HG03103 (cell line): Measurements from ENCODE around the gene BEND6.

Experiments
- ATAC-seq: cut with Tn5 transposase; IDR thresholded peaks from one replicate; pipeline ENCODE4 v1.9.1; 2021; ENCODE audit warnings: low read depth; ENCODE audit not compliant: unreplicated experiment

The BEND6 gene, protein sequence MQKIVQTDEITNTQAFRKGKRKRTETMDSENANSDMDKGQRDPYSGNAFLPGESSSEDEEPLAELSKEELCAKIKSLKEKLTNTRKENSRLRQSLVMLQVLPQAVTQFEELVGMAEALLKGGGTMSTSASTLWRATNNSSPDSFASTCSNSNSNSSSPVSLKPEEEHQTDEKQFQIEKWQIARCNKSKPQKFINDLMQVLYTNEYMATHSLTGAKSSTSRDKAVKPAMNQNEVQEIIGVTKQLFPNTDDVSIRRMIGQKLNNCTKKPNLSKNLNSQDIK

DNA sequence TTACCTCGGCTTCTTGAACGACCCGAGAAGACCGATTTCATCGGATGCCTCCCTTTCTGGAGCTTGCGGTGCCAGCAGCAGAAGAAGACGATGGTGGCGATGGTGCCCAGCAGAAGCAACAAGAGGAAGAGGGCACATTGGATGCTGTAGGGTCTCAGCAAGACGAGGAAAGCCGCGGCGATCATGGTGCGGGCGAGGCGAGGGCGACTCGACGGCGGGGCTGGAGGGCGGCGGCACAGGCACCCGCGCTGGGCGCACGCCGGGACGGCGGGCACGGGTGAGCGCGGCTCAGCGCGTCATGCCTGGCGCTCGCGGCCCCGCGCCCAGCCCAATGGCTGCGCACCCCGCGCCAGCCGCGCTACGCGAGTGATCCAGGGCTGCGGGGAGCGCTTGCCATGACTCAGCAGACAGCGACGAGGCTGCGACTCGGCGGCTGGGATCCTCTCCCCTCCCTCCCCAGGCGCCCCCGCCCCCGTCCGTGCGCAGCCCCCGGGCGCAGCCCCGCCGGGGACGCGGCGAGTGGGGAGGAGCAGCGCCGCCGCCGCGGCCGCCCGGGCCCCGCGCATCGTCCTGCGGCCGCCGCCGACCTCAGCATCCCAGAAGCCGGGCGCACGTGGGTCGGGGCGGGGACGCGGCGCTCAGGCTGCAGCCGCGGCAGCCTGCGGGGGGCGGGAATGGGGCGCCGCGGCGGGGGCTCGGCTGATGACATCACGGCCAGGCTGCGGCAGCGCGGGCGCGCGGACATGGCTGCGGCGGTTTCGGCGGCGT lies at the start of gene BEND6:
Gene BEND6, plus strand, starts transcription at position 705 of the 768 bp plus-strand sequence. CDS start 26,704 bp downstream, outside the sequence.
- ATAC-seq, result peak; percentile 31

- no peak for ATAC-seq
Measured at GRCh38 chr6:56905378-56905777, 49.5 kb upstream of the BEND6 start.

- ATAC-seq, result no peak
Measured at GRCh38 chr6:56906752-56907151, 48.2 kb upstream of the BEND6 start.

DNA sequence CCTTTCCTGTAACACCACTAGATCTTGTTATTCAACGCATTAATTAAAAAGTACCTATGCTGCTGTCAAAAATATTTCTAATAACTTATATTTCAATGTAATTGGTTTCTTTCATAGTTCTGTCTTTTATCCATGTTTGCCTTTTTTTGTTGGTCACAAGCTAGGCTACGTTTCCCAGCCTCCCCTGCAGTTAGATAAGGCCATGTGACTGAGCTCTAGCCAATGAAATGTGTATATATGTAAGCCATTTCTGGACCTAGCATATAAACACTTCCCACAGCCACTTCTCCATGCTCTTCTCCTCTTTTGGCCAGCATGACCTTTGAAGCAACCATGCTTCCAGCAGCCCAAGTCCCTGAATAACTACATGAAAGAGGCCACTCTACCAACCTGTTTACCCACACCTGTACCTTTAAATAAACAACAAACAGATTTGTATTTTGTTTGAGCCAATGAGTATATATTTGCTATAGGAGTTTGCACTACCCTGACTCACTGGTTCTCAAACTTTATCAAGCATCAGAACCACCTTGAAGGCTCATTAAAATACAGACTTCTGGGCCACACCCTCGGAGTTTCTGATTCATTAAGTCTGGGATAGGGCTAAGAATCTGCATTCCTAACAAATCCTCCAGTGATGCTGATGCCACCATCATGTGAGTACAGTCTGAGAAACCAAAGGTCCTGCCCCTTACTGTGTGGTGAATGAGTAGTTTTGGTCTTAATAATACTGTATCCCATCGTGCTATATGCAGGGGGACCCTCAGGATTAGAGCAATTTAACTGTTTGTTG lies 45.6 kb upstream of the BEND6 start:
- no peak for ATAC-seq

- no peak for ATAC-seq
Measured at GRCh38 chr6:56911847-56912246, 43.1 kb upstream of the BEND6 start.

DNA sequence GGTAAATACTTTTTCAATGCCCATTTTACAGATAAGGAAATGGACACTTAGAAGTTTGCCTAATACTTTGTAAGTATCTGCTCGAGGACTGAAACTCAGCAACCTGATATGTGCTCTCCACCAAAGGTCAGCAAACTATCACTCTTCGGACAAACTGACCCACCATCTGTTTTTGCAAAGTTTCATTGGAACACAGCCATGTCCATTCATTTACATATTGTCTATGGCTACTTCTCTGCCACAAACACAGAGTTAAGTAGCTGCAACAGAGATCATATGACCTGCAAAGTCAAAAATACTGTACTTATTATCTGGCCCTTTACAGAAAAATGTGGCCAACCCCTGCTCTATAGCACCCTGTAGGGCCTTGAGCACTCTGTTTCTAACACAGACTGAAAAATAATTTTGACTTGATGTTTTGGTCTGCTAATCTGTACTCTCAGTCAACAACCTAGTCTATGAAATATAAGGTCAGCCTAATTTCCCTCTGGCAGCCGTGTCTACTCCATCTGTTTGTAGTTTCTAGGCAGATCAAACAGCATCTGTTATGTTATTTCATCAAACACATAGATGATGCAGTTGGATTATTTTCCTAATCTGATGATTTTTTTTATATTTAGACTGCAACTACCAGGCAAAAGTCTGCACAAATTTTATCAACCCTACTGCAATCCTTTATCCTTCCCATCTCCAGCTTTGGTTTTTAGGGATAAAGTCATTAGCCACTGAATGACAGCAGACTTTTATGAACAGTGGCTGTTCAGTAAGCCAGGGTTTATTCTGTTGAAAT lies 41.4 kb upstream of the BEND6 start:
- no peak for ATAC-seq

DNA sequence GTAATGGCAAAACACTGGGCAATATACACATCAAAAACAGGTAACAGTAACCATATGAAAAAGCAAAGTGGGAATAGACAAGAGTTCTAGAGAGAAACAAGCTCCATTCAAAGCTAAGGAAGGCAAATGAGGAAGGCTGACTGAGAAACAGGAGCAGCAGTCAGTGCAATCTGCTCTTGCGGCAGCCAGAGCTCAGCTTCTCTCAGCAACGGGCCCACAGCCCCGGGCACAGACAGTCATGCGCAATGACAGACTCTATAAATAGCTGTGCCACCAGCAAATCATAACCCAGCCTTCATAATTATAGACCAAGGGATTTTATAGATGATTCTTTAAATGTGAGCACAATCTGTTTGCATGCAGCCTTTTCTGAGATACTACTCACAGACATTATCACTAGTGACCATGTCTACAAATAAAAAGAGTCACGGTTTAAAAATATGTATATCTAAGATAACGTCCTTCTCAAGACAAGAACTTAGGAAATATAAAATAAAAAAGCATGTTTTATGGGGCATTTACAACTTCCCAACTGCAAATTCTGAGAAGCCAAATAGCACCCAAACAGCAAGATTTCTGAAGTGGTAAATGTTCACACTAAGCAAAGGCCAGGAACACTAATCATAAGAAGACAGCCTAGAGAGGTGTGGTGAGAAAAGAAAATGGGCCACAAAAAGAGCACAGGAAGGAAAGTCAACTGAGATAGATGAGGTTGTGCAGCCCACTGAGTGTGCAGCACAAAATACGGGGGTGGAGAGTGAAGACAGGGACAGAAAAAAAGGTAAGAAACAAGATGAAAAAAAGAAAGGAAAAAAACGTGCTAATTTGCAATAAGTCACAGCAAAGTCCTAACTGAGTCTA lies 39.9 kb upstream of the BEND6 start:
- peak; percentile 61 for ATAC-seq

- ATAC-seq, result no peak
Measured at GRCh38 chr6:56915832-56916231, 39.1 kb upstream of the BEND6 start.

DNA sequence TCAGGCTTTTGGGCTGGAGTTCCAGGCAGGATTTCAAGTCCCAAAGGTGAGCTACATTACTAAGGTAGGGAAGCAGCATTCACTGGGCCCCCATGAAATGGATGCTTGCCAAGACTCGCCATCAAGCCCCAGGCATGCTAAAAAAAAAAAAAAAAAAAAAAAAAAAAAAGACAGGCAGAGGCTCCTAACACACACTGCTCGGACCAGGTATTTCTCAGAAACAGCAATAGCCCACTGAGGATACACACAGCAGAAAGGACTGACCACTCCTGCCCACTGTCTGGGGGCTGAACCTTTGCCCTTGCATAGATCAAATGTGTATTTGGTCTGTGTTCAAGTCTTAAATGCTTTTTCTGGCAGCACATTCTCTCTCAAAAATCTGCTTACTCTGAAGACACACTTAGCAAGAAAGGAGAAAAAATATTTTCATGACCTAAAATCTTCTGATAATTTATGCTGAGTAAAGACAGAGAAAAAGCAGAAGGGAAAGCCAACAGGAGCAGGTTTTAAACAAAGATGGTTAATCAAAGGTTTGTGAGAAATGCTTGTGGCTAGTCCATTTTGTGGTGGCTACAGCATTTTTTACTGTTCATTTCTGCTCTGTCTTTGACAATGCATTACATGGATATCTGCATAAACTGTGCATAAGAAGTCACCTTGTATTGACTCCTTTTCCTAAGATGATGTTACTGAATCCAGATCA lies 37.9 kb upstream of the BEND6 start:
- ATAC-seq, result peak; percentile 52

DNA sequence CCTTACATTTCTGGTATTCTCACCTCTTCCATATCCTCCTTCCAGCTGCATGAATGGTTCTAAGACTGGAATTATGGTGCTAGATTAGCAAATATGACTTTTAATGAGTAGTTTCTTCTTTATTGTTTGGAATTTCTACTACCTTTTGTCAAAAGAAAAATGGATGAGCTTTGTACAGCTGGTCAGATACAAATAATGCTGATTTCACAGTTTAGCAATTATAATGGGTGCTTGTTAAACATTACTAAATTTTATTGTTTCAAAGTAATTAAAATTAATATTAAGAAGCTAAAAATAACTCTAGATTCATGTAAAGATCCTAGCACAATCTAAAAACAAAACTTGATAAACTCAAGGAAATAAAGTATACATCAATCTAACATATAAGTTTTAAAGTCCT lies 32.3 kb upstream of the BEND6 start:
- no peak for ATAC-seq

DNA sequence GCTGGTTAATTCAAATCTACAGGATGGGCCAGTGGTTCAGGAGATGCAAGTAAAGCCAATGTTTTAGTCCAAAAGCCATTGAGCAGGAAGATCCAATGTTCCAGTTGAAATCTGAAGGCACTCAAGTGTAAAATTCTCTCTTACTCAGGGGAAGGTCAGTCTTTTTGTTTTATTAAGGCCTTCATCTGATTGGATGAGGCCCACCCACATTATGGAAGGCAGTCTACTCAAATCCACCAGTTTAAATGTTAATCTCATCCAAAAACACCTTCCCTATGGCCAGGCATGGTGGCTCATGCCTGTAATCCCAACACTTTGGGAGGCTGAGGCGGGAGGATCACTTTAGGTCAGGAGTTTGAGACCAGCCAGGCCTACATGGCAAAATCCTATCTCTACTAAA lies 31.3 kb upstream of the BEND6 start:
- no peak for ATAC-seq

DNA sequence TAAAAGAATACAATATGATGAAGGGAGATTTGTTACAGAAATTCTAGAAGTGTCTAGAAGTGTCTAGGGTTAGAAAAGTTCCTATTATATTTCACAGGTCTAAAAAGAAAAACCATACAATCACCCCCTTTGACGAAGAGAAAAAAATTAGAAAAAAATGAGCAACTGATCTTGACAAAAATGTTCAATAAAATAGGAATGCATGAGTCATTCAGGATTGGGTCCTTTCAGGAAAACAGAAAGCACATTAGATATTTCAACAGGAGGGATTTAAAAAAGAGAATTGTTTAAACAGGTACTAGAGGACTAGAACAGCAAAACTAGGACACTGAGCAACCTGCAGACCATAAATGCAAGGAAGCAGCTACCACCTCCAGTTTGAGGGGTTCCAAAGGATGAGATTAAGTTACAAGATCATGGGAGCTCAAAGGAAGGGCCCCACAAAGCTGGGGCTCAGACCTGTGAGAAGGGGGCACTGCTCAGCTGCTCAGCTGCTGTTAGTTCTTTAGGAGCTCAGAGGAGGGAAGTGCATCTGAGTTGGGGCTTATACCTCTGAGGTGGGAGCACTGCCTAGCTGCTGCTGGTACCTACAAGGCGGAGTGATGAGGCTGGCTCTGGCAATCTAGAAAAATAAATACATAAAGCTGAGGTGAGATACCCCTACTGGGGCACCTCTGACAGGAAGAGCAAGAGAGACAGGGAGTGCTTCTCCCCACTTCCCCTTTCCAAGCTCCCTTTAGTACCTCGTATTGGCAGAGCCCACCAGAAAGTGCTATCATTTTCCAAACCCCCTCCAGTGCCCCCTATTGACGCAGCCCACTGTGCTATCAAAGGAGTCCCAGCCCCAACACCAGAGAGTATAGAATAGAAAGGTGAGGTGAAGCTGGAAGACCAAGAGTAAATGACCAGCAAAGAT lies 27.1 kb upstream of the BEND6 start:
- no peak for ATAC-seq

GRCh38 chr6:56930846-56931245 lies 24.1 kb upstream of the BEND6 start:
- ATAC-seq, result no peak

- no peak for ATAC-seq
Measured at GRCh38 chr6:56932910-56933477, 21.9 kb upstream of the BEND6 start.

DNA sequence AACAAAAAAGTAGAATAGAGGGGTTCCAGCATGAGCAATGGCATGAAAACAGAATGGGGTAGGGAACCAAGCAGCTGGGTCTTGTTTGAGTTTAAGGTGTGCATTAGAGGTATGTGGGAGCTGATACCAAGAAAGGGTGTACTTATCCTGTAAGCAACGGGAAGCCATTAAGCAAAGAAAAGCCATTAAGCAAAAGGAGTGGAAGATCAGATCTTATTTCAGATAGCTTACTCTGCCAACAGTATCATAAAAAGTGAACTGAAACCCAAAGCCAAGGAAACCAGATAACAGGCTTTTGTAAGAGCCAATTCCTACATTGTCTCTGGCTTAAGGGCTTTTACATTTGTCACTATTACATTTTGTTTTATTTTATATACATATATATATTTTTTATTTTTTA lies 21.3 kb upstream of the BEND6 start:
- no peak for ATAC-seq

DNA sequence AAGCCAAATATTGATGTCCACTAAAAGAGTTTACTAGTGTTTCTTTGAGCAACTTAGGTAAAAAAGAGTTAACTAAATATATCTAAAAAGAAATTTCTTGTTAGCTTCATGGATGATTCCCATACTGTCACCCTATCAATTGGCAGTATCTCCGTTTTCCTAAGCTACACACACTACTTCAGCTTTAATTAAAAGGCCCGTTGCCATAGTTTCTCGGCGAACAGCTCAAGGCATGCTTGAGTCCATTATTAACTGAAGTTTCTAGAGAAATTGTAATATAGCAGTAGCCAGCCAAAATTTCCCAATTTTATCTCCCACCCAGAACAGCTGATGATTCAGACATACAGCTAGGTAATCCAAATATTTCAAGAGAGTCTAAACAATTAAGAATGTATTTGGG lies 20.0 kb upstream of the BEND6 start:
- ATAC-seq, result no peak

- ATAC-seq, result no peak
Measured at GRCh38 chr6:56936466-56936865, 18.4 kb upstream of the BEND6 start.
